Nasal cavity respiratory epithelium epithelial cell of viscerocranial mucosa (primary cell): ENCODE data around the gene TSPAN4. TPM values are rescaled to one million over a fixed set of nuclear protein-coding genes. Genes with fewer than 3 reads are reported as not detected.

Source experiments
- total RNA-seq: library from RNA; depleted of rRNA; stranded (reverse); fragments of >200 nt; gene quantifications from 2 replicates; pipeline ENCODE4 v1.2.3, GENCODE V29; 2014

The TSPAN4 gene, protein sequence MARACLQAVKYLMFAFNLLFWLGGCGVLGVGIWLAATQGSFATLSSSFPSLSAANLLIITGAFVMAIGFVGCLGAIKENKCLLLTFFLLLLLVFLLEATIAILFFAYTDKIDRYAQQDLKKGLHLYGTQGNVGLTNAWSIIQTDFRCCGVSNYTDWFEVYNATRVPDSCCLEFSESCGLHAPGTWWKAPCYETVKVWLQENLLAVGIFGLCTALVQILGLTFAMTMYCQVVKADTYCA
- 21.7 and 32.5 TPM in 2 replicates for total RNA-seq

GRCh38 chr11:842370-843002 lies at the start of gene TSPAN4, which contains the start of gene POLR2L:
TSPAN4 (plus strand) TSS chr11:842852; CDS start chr11:850305, 7,453 bp downstream.
POLR2L (minus strand) TSS chr11:842529; CDS start chr11:842508, 21 bp downstream.

GRCh38 chr11:798093-798713 lies 44.4 kb upstream of the TSPAN4 start, which contains the start of gene SLC25A22:
SLC25A22 (minus strand) TSS chr11:798281; CDS start chr11:795006, 3,275 bp downstream.

DNA sequence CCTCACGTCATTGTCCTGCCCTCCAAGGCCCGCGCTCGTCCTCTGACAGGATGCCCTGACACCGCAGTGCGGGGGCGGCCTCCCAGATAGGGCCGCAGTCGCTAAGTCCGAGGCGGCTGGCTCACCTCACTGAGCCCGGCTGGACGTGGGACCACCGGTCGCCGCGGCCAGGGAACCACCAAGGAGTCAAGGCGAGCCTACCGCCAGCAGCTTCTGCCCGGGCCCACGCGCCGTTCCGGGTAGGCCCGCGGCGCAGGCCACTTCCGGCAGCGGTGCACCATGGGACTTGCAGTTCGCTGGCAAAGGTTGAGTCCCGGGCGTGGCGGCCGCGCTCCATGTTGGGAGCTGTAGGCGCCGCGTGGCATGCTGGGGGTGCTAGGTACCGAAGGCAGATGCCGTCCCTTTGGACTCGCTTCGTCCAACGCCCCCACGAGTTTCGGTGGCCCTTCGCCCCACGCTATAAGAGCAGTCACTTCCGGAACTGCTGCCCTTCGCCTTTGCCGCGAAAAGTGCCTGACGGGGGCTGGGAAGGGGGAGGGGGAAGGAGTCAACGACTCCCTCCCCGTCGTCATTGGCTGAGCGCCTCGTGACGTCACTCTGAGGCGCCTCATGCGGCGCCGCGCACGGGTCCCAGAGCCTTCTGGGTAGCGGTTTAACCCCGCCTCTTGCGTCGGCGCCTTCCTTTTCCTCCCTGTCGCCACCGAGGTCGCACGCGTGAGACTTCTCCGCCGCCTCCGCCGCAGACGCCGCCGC lies 33.2 kb upstream of the TSPAN4 start, which contains the start of gene RPLP2:
Gene RPLP2, plus strand, starts transcription at position 681 of the 753 bp plus-strand sequence. CDS start 268 bp downstream, outside the sequence.

DNA sequence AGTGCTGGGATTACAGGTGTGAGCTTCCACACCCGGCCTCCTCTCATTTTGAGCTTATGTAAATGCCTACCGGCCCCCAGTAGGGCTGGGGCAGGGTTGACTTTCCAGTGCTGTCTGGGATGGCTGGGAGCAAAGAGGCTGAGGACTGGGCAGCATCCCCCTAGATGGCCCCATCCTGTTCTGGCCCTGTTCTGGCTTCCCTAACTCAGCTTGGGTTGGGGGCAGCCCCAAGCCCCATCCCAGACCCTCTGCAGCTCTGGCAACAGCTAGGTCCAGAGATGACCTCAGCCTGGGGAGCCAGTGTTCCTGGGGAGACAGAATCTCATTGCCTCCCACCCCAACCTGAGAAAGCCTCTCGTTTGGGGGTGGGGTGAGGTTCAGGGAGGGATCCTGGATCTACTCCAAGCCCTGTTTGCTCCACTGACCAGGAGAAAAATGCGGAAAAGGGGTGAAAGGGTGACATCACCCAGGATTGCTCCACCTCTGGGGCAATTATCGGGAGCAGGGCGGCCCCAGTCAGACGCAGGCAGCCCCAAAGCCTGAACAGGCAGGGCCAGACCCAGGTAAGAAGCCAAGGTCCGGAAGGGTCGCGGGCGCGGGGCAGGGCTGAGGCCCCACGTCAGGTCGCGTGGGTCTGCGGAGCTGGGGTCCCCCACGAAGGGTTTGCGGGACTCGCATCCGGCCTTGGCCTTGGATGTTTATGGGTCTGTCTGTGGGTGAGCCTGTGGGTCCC lies 24.1 kb upstream of the TSPAN4 start, which contains the start of gene PNPLA2:
Gene PNPLA2, plus strand, starts transcription at position 519 of the 733 bp plus-strand sequence. CDS start 805 bp downstream, outside the sequence.

GRCh38 chr11:827897-828192 lies 14.8 kb upstream of the TSPAN4 start, which contains the start of gene CRACR2B:
CRACR2B (plus strand) TSS chr11:827919; CDS start chr11:828608, 689 bp downstream.

GRCh38 chr11:832529-833113 lies 10.0 kb upstream of the TSPAN4 start, which contains the start of gene CD151:
CD151 (plus strand) TSS chr11:832952; CDS start chr11:836070, 3,118 bp downstream.

DNA sequence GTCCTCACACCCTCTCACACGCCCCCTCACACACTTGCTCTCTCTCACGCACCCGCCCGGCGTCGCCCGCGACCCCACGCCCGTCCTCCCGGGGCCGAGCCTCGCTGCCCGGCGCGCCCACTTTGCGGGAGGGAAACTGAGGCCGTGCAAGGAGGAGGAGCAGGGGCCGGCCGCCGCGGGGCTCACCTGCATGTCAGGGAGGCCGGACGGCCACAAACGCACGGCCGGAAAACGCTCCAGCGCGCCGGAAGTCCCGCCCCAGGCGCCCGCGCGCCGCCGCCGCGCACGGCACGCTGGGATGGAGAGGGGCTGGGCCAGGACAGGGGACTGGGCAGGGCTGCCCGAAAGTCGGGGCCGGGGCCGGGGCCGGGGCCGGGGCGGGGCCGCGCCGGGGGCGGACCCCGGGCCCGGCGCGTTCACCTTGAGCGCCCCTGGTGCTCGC lies 68.0 kb downstream of the TSPAN4 start, which contains the start of gene CHID1:
Gene CHID1, minus strand, starts transcription at position 222 of the 442 bp plus-strand sequence. CDS start 5,994 bp downstream, outside the sequence.

Other genes with a start within 250 kb of the TSPAN4 start
- 7.8 and 39.3 TPM in 2 replicates for gene IRF7, start 226.9 kb upstream of the TSPAN4 start, total RNA-seq
- not detected in 2 replicates for gene CDHR5, start 217.9 kb upstream of the TSPAN4 start, total RNA-seq
- not detected in 2 replicates for gene SCT, start 215.7 kb upstream of the TSPAN4 start, total RNA-seq
- 0.07 TPM in 1 of 2 replicates, not detected in the other for gene DRD4, start 205.6 kb upstream of the TSPAN4 start, total RNA-seq
- gene DEAF1, start 147.6 kb upstream of the TSPAN4 start, total RNA-seq: 28.4 and 36.0 TPM in 2 replicates
- gene TMEM80, start 147.0 kb upstream of the TSPAN4 start, total RNA-seq: 16.4 and 21.9 TPM in 2 replicates
- 126 and 167 TPM in 2 replicates for gene EPS8L2, start 136.6 kb upstream of the TSPAN4 start, total RNA-seq
- 199 and 220 TPM in 2 replicates for gene TALDO1, start 95.4 kb upstream of the TSPAN4 start, total RNA-seq
- 20.8 and 30.3 TPM in 2 replicates for gene GATD1, start 65.4 kb upstream of the TSPAN4 start, total RNA-seq
- not detected in 2 replicates for gene CEND1, start 52.8 kb upstream of the TSPAN4 start, total RNA-seq
- 6.2 and 20.9 TPM in 2 replicates for gene SLC25A22, start 44.6 kb upstream of the TSPAN4 start, total RNA-seq
- gene PIDD1, start 37.6 kb upstream of the TSPAN4 start, total RNA-seq: 6.2 and 8.1 TPM in 2 replicates
- 259 and 293 TPM in 2 replicates for gene RPLP2, start 32.9 kb upstream of the TSPAN4 start, total RNA-seq
- 20.5 and 21.2 TPM in 2 replicates for gene PNPLA2, start 23.9 kb upstream of the TSPAN4 start, total RNA-seq
- gene CRACR2B, start 14.9 kb upstream of the TSPAN4 start, total RNA-seq: 0.34 and 1.00 TPM in 2 replicates
- 166 and 396 TPM in 2 replicates for gene CD151, start 9.9 kb upstream of the TSPAN4 start, total RNA-seq
- gene POLR2L, start 323 bp upstream of the TSPAN4 start, total RNA-seq: 25.6 and 55.0 TPM in 2 replicates
- gene CHID1, start 68.0 kb downstream of the TSPAN4 start, total RNA-seq: 44.4 and 76.5 TPM in 2 replicates
- gene AP2A2, start 83.0 kb downstream of the TSPAN4 start, total RNA-seq: 17.1 and 40.4 TPM in 2 replicates
- gene MUC6, start 193.9 kb downstream of the TSPAN4 start, total RNA-seq: not detected in 2 replicates
- under 0.01 TPM in 1 of 2 replicates, not detected in the other for gene MUC2, start 232.0 kb downstream of the TSPAN4 start, total RNA-seq